NB4 (cell line): Measurements from ENCODE around the gene TNIP3.

Experiments
- MYC ChIP-seq: IDR thresholded peaks from 2 replicates; pipeline ENCODE4 v1.6.1; 2011; ENCODE audit warnings: low read depth, low read length
- TF ChIP-seq, protein P1 (sequence below): IDR thresholded peaks from 2 replicates; pipeline ENCODE4 v1.6.1; 2011; ENCODE audit warnings: low read depth, low read length

DNA sequence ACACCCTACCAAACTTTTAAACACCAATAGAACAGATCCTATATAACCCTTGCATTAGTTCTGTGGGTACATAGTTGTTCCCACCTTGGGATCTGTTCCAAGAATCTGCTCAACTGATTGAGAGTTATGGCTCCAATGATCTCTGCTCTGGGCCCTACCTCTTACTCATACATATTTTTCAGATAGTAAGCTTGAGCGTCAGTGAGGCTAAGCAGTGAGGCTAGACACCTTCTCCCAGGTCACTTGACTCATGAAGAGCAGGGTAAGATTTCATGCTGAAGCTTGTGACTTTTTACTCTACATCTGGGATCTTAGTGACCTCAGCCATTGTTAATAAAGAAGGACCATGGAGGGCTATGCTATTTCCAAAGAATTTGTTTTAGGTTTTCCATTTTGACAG lies 23.1 kb upstream of the TNIP3 start:
- TF ChIP-seq MYC, result no peak
- TF ChIP-seq, protein P1, sequence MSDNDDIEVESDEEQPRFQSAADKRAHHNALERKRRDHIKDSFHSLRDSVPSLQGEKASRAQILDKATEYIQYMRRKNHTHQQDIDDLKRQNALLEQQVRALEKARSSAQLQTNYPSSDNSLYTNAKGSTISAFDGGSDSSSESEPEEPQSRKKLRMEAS, result no peak
